ENCODE results near the gene DDOST. TPM values are rescaled to one million over a fixed set of nuclear protein-coding genes. Genes with fewer than 3 reads are reported as not detected.

DDOST gene
- polyA plus RNA-seq, 1 of the 3 experiments (the other 2 are of a cell fraction): 602 TPM

GRCh38 chr1:20665726-20666125 is 4.6 kb upstream of the DDOST start:
- no peaks in the 10 kb centered on the region for H3K27me3 ChIP-seq (ENCODE audit: insufficient read depth)
- TF ChIP-seq EP300 (IDR thresholded peaks at IDR 0.05; ENCODE audit: borderline replicate concordance in 1 of 2, low read depth in 1 of 2, low read length in 1 of 2) (no peak), GABPA (IDR thresholded peaks at IDR 0.05; ENCODE audit: low read depth) (no peak), YY1 (IDR thresholded peaks at IDR 0.05; ENCODE audit: low read depth) (no peak), NFIC (IDR thresholded peaks at IDR 0.05; ENCODE audit: borderline replicate concordance) (no peak), GATA2 (CRISPR knock-in tag; IDR thresholded peaks at IDR 0.05) (no peak)
- TF ChIP-seq, protein P1, sequence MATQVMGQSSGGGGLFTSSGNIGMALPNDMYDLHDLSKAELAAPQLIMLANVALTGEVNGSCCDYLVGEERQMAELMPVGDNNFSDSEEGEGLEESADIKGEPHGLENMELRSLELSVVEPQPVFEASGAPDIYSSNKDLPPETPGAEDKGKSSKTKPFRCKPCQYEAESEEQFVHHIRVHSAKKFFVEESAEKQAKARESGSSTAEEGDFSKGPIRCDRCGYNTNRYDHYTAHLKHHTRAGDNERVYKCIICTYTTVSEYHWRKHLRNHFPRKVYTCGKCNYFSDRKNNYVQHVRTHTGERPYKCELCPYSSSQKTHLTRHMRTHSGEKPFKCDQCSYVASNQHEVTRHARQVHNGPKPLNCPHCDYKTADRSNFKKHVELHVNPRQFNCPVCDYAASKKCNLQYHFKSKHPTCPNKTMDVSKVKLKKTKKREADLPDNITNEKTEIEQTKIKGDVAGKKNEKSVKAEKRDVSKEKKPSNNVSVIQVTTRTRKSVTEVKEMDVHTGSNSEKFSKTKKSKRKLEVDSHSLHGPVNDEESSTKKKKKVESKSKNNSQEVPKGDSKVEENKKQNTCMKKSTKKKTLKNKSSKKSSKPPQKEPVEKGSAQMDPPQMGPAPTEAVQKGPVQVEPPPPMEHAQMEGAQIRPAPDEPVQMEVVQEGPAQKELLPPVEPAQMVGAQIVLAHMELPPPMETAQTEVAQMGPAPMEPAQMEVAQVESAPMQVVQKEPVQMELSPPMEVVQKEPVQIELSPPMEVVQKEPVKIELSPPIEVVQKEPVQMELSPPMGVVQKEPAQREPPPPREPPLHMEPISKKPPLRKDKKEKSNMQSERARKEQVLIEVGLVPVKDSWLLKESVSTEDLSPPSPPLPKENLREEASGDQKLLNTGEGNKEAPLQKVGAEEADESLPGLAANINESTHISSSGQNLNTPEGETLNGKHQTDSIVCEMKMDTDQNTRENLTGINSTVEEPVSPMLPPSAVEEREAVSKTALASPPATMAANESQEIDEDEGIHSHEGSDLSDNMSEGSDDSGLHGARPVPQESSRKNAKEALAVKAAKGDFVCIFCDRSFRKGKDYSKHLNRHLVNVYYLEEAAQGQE (IDR thresholded peaks at IDR 0.05; ENCODE audit: low read depth, low read length): no peak
- TF ChIP-seq, protein P2, sequence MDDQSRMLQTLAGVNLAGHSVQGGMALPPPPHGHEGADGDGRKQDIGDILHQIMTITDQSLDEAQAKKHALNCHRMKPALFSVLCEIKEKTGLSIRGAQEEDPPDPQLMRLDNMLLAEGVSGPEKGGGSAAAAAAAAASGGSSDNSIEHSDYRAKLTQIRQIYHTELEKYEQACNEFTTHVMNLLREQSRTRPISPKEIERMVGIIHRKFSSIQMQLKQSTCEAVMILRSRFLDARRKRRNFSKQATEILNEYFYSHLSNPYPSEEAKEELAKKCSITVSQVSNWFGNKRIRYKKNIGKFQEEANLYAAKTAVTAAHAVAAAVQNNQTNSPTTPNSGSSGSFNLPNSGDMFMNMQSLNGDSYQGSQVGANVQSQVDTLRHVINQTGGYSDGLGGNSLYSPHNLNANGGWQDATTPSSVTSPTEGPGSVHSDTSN (IDR thresholded peaks at IDR 0.05): no peak
- no peak overlapping the region for H2AFZ ChIP-seq (ENCODE audit: low read depth)
- H3K79me2 ChIP-seq (ENCODE audit: insufficient read depth): peaks cover 5% of the 10 kb centered on the region
- H3K9me2 ChIP-seq: no peaks in the 10 kb centered on the region
- 87% methylated on average over 8 of the region's 12 CpGs for WGBS (ENCODE audit: low lambda C conversion rate)
- H3K4me3 ChIP-seq (ENCODE audit: low read depth in 2 of 2, low read length in 1 of 2): no peak overlapping the region
- H3K36me3 ChIP-seq (replicated peaks in 1 of 2; ENCODE audit: control insufficient read depth in 1 of 2, insufficient read depth in 2 of 2, low read length in 1 of 2): no peaks in the 10 kb centered on the region
- DNase-seq: no peak
- H3K27ac ChIP-seq (ENCODE audit: low read depth in 2 of 2, low read length in 1 of 2): no peak overlapping the region
- ChIA-PET CTCF (interaction anchor here (1.2 kb wide), 1 partner anchor 33 kb away, joined by 3 read pairs; the partner anchor contains the start of gene PINK1), POLR2A (no interaction called here)
- no peak overlapping the region for H3K4me2 ChIP-seq
- no peaks in the 10 kb centered on the region for H4K20me1 ChIP-seq (ENCODE audit: insufficient read depth)
- no peak overlapping the region for H3K9ac ChIP-seq
- no peaks in the 10 kb centered on the region for H3F3A ChIP-seq (replicated peaks; ENCODE audit: insufficient read depth)
- no peaks in the 10 kb centered on the region for H3K9me3 ChIP-seq
- H3K4me1 ChIP-seq (ENCODE audit: control insufficient read depth in 1 of 2, insufficient read depth in 2 of 2, low read depth in 1 of 2, low read length in 1 of 2): peaks cover 0 to 7% of the 10 kb centered on the region in 2 experiments; a peak in 1 of 4 replicates

DNA sequence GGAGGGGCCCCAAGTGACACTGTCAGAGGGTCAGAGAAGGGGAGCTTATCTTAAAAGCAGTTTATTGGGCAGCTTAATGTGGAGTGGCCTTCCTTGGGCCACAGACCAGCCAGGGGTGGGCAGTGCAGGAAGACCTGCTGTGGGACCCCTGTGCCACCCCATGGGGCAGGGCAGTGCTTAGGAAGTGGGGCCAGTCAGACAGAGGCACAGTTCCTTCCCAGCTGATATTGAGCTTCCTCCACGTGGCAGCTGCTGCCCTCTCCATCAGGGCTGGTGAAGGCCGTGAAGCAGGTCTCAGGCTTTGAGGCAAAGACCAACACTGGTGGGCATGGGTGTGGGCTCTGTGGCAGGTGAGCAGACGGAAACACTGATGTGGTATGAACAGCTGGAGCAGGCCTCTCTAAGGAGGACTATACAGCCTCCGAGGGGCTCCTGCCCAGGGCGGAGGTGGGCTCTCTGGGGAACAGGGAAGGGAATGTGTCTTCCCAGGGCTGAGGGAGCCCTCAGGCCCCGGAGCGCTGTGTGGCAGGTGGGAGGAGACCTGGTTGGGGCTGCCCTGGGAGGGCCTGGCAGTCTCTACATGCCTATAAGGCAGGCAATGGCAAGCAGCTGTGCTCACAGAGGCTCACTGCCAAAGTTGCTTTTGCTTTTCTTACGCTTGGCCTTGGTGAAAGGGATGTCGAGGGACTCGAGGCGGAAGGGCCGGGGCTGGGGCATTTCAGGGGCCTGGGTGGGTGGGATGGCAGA is 3.0 kb upstream of the DDOST start:
- Histone ChIP-seq H3K9ac (no peak overlapping the region), H2AFZ (ENCODE audit: low read depth) (no peak overlapping the region), H4K20me1 (ENCODE audit: insufficient read depth) (no peaks in the 10 kb centered on the region), H3K79me2 (ENCODE audit: insufficient read depth) (peaks cover 21% of the 10 kb centered on the region), H3K9me2 (no peaks in the 10 kb centered on the region), H3K9me3 (no peaks in the 10 kb centered on the region), H3K27me3 (ENCODE audit: insufficient read depth) (no peaks in the 10 kb centered on the region), H3F3A (replicated peaks; ENCODE audit: insufficient read depth) (no peaks in the 10 kb centered on the region), H3K4me1 (ENCODE audit: control insufficient read depth in 1 of 2, insufficient read depth in 2 of 2, low read depth in 1 of 2, low read length in 1 of 2) (peaks cover 9 to 14% of the 10 kb centered on the region in 2 experiments), H3K36me3 (replicated peaks in 1 of 2; ENCODE audit: control insufficient read depth in 1 of 2, insufficient read depth in 2 of 2, low read length in 1 of 2) (peaks cover 3 to 10% of the 10 kb centered on the region in 2 experiments), H3K4me2 (no peak overlapping the region), H3K4me3 (ENCODE audit: low read depth in 2 of 2, low read length in 1 of 2) (no peak overlapping the region), H3K27ac (ENCODE audit: low read depth in 2 of 2, low read length in 1 of 2) (no peak overlapping the region)
- TF ChIP-seq RCOR1 (IDR thresholded peaks at IDR 0.05; ENCODE audit: low read length) (no peak), MXI1 (IDR thresholded peaks at IDR 0.05; ENCODE audit: low read depth, low read length) (no peak), POLR2AphosphoS5 (IDR thresholded peaks at IDR 0.05; ENCODE audit: low read depth, low read length) (no peak), EZH2phosphoT487 (IDR thresholded peaks at IDR 0.05; ENCODE audit: borderline replicate concordance, low read depth) (no peak), TCF12 (IDR thresholded peaks at IDR 0.05) (no peak), SIN3A (IDR thresholded peaks at IDR 0.05; ENCODE audit: borderline replicate concordance, low read depth, low read length) (no peak)
- TF ChIP-seq, protein P3, sequence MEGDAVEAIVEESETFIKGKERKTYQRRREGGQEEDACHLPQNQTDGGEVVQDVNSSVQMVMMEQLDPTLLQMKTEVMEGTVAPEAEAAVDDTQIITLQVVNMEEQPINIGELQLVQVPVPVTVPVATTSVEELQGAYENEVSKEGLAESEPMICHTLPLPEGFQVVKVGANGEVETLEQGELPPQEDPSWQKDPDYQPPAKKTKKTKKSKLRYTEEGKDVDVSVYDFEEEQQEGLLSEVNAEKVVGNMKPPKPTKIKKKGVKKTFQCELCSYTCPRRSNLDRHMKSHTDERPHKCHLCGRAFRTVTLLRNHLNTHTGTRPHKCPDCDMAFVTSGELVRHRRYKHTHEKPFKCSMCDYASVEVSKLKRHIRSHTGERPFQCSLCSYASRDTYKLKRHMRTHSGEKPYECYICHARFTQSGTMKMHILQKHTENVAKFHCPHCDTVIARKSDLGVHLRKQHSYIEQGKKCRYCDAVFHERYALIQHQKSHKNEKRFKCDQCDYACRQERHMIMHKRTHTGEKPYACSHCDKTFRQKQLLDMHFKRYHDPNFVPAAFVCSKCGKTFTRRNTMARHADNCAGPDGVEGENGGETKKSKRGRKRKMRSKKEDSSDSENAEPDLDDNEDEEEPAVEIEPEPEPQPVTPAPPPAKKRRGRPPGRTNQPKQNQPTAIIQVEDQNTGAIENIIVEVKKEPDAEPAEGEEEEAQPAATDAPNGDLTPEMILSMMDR (IDR thresholded peaks at IDR 0.05): no peak
- no peak for DNase-seq
- WGBS (ENCODE audit: low lambda C conversion rate): 82% methylated on average over 7 of the region's 12 CpGs
- ChIA-PET CTCF (interaction anchor here (1.0 to 1.1 kb wide), 2 partner anchors 31 to 531 kb away, joined by 3 to 4 read pairs; partner anchors contain the start of gene PINK1), POLR2A (no interaction called here)

Measured in SK-N-SH (cell line).